ENCODE data around the gene FAM72A. TPM values are rescaled to one million over a fixed set of nuclear protein-coding genes. Genes with fewer than 3 reads are reported as not detected.

FAM72A gene
- total and polyA plus RNA-seq, 2 donors (not counting 3 experiments of a cell fraction or from before 2014, with no cell fraction given), result 3.4 to 9.6 TPM

GRCh38 chr1:206136241-206136640 is 66.4 kb downstream of the FAM72A start:
- H3K4me1 ChIP-seq (ENCODE audit: control insufficient read depth, extremely low read depth, insufficient read depth, low read length), result no peaks in the 10 kb centered on the region
- H3K4me2 ChIP-seq (ENCODE audit: insufficient read depth, low read length), result no peak overlapping the region
- H3K9me3 ChIP-seq (replicated peaks; ENCODE audit: control insufficient read depth, insufficient read depth, low read length), result no peaks in the 10 kb centered on the region
- peaks cover 24 to 35% of the 10 kb centered on the region in 2 experiments for H3K27me3 ChIP-seq (ENCODE audit: control insufficient read depth in 2 of 2, insufficient read depth in 2 of 2, low read length in 2 of 2)
- no peak overlapping the region for H3K27ac ChIP-seq (ENCODE audit: insufficient read depth, low read depth, low read length)
- DNase-seq (ENCODE audit: low read depth, low spot score), result no peak
- BruUV-seq (replicated peaks), result no TSS peak
- H3K36me3 ChIP-seq (ENCODE audit: control insufficient read depth in 2 of 2, extremely low read depth in 1 of 2, insufficient read depth in 2 of 2, low read length in 2 of 2), result no peaks in the 10 kb centered on the region
- no peak overlapping the region for H2AFZ ChIP-seq (ENCODE audit: low read depth, low read length)
- CTCF ChIA-PET, result interaction anchor here (0.7 kb wide), 1 partner anchor 343 kb away, joined by 3 read pairs; no protein-coding TSS in a partner anchor
- H3K9ac ChIP-seq (replicated peaks; ENCODE audit: extremely low read depth, insufficient read depth, low read length), result no peak overlapping the region
- dilution Hi-C loops (cut with MboI; ENCODE audit: extremely low pct_ligation_motif_present, low sequenced_read_pairs), result no loop called here
- H3K79me2 ChIP-seq (ENCODE audit: control insufficient read depth, insufficient read depth, low read length), result no peaks in the 10 kb centered on the region
- no peaks in the 10 kb centered on the region for H3K9me1 ChIP-seq (replicated peaks; ENCODE audit: control insufficient read depth, extremely low read depth, insufficient read depth, low read length)
- intact Hi-C loops (cut with micrococcal nuclease), result no loop called here
- H3K4me3 ChIP-seq (replicated peaks in 1 of 3; ENCODE audit: insufficient read depth in 1 of 3, low read depth in 1 of 3, low read length in 3 of 3), result no peak overlapping the region
- TF ChIP-seq EZH2 (IDR thresholded peaks at IDR 0.05; ENCODE audit: borderline replicate concordance, low read depth, low read length, severe bottlenecking) (no peak), MAX (IDR thresholded peaks at IDR 0.05; ENCODE audit: insufficient read depth, insufficient read length) (no peak), GATA2 (IDR thresholded peaks at IDR 0.05; ENCODE audit: insufficient read depth, insufficient read length, low read depth, low read length) (no peak), POLR2AphosphoS5 (IDR thresholded peaks at IDR 0.05; ENCODE audit: insufficient read depth, low read depth, low read length) (no peak), POLR2A (IDR thresholded peaks at IDR 0.05; ENCODE audit: low read depth, low read length) (no peak), JUN (IDR thresholded peaks at IDR 0.05; ENCODE audit: borderline replicate concordance, insufficient read depth, insufficient read length, low read depth) (no peak), CTCF (IDR thresholded peaks at IDR 0.05; ENCODE audit: extremely low read depth in 1 of 2, insufficient read depth in 1 of 2, low read depth in 1 of 2, low read length in 2 of 2) (no peak), FOS (IDR thresholded peaks at IDR 0.05; ENCODE audit: borderline replicate concordance, insufficient read depth, low read length) (no peak)
- H4K20me1 ChIP-seq (replicated peaks; ENCODE audit: control insufficient read depth, extremely low read depth, insufficient read depth, low read length), result no peaks in the 10 kb centered on the region
- POLR2A ChIA-PET, result no interaction called here
- no peak for FAIRE-seq

Other genes with a start within 250 kb of the FAM72A start
- not detected in 2 replicates for gene RAB7B, start 199.4 kb downstream of the FAM72A start, total RNA-seq
- gene RAB7B, start 199.4 kb downstream of the FAM72A start, polyA plus RNA-seq, result 0.15 and 0.51 TPM in 2 replicates
- not detected in 2 replicates for gene CTSE, start 178.9 kb downstream of the FAM72A start, total RNA-seq
- 0.11 and 0.17 TPM in 2 replicates for gene CTSE, start 178.9 kb downstream of the FAM72A start, polyA plus RNA-seq
- gene RHEX, start 149.7 kb downstream of the FAM72A start, total RNA-seq, result not detected in 2 replicates
- not detected in 2 replicates for gene RHEX, start 149.7 kb downstream of the FAM72A start, polyA plus RNA-seq
- gene AVPR1B, start 85.5 kb downstream of the FAM72A start, total RNA-seq, result not detected in 2 replicates
- not detected in 2 replicates for gene AVPR1B, start 85.5 kb downstream of the FAM72A start, polyA plus RNA-seq
- 128 and 138 TPM in 2 replicates for gene SRGAP2, start 702 bp upstream of the FAM72A start, total RNA-seq
- gene SRGAP2, start 702 bp upstream of the FAM72A start, polyA plus RNA-seq, result 40.8 and 46.4 TPM in 2 replicates